HG03280 (cell line): ENCODE measurements around the gene ITGB1.
"Not testable (repeated sequence)": the region's sequence is repeated elsewhere in the genome, so short reads cannot be mapped to it uniquely, and the experiment has no call there.

Experiments used
- ATAC-seq: cut with Tn5 transposase; IDR thresholded peaks from one replicate; pipeline ENCODE4 v1.9.1; 2021; ENCODE audit warnings: mild to moderate bottlenecking, moderate library complexity; ENCODE audit not compliant: unreplicated experiment

Gene ITGB1

DNA sequence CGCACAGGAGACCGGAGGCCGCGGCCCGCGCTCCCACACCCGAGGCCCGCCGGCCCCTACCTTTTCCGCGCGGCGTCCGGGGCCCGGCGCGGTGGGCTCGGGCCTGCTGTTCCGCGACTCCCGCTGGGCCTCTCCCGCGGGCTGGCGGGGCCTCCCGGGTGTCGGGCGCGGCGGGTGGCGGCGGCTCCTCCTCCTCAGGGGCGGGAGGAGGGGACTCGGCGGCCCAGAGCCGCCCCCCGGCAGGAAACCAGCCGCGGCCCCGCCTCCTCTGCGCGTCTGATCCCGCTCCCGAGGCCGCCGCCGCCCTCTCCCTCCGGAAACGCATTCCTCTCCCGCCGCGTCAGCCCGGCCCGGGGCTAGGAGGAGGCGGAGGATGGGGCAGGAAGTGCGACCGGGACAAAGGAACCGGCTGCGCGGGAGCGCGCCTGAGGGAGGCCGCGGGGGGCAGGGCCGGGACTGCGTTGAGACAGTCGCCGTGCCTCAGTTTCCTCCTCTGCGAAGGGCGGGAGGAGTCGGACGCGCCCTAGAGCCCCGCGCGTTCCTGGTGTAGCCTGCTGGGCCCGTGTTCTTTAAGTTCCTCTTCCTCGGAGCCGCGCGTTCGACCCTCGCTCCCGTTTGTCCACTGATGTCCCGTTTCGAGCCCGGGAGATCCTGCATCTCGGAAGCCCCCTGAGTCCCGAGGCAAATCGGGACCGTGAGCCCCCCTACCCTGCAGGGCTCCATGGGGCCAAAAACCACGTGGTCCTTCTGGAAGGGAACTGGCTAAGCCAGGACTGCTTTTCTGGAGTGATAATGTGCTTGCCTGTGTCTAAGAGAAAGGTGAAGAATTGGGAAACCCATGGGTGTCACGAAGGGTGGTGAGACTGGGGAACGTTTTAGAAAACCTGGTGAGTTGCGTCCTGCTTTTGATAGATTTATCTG, at the start of gene ITGB1:
Gene ITGB1, minus strand, starts transcription at position 146 of the 921 bp plus-strand sequence. CDS start 22,672 bp downstream, outside the sequence.
- peak; percentile 81 for ATAC-seq

DNA sequence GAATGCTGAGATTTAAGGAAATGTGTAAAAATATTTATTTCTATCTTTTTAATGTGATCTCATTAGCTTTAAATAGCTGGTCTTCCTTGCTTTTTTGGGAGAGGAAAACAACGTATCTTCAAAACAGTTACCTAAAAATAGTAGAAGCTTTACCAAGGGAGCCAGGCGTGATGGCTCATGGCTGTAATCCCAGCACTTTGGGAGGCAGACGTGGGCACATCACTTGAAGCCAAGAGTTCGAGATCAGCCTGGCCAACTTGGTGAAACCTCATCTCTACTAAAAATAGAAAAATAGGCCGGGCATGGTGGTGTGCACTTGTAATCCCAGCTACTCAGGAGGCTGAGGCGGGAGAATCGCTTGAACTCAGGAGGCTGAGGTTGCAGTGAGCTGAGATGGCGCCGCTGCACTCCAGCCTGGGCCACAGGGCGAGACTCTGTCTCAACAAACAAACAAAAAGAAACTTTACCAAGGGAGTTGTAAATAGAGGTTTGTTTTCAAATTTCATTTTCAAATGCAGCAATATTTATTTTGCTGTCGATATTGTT, 48.4 kb upstream of the ITGB1 start:
- ATAC-seq: no peak

DNA sequence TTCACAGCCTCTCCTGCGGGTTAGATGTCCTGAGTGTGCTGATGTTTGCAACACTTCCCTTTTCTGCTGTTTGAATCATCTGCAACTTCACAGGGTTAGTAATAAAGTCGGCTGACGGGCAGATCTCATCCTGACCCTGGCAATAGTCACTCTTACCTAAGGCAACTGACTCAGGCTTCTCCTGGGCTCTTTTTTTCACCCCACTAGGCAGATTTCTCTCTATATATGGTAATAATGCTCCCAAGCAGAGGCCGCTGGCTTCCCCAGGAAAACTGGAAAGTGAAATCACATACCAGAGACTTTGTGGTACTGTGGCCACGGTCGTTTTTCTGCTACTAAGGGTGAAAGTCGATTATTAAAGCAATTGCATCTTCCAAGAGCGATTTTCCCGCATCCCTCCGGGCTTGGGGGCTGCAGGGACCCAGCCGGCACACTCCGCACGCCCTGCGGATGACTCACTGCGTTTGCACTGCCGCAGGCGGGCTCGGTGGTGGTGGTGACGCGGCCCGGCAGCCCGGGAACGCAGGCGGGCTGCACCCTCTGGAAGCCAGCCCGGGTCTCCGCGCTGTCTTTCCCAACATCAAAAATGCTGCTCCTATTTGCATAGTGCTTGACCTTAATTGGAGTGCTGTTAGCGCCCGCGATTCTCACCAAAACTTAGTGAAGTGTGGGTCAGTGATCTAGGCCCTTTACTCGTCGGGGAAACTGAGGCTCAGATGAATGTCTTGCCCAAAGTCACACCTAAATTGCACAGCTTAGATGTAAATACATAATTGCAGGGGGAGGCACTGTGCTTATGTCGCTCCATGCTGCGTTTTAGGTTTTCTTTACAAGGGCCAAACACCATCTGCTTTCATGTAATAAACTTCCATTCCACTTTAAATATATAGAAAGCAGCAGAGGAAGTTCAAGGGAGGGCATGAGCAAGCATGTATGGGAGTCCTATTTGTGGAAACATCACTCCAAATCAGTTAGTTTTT, 47.6 kb upstream of the ITGB1 start:
- ATAC-seq: no peak

DNA sequence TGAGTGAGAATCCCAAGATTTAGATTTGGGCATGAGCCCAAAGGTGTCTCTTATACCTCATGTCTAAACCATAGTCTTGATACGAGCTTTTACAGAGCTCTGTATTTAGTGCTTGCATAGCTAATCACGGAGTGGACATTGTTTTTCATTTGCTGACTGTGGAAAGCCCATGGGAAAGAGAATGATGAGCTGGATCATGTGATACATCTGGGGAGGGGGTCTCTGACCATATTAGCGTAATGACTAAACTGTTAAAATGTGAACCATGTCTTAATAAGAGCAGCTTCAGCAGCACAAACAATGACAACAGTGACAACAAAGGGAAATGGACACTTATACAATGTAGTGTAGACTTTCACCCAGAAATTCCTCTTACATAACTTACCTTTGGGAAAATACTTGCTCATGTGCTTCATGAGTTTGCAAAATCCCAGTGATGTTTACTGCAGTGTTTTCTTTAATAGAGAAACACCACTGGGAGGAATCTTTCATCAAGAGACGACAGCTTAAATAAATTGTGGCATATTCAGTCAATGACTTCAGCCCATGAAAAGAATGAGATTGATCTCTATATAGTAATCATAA, 44.0 kb upstream of the ITGB1 start:
- no peak for ATAC-seq

DNA sequence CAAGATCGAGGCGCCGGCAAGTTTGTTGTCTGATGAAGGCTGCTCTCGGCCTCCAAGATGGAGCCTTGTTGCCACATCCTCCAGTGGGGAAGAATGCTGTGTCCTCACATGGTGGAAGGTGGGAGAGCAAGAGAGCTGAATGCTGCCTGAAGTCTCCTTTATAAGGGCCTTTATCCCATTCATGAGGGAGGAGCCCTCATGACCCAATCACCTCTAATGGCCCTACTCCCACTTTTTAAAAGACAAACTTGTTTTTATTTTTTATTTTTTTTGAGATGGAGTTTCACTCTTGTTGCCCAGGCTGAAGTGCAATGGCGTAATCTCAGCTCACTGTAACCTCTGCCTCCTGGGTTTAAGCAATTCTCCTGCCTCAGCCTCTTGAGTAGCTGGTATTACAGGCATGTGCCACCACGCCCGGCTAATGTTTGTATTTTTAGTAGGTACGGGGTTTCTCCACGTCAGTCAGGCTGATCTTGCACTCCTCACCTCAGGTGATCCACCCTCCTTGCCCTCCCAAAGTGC, 40.1 kb upstream of the ITGB1 start:
- ATAC-seq: not testable (repeated sequence)

DNA sequence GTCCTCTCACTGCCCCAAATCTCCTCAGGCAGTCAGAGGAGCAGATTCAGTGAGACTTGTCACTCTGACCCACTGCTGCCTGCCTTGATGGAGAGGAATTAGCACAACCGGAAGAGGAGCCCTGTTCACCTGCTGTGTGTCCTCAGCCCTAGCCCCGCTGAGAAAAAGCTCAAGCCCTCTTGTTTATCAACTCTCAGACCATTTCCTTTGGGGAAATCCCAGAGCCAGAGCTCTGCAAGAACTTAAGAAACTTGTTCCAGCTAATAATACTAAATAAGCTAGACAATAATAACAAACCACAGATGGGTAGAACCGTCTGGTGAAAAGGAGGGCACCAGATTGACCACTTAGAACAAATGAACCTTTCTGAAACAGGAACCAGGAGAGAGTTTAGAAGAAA, 37.7 kb upstream of the ITGB1 start:
- ATAC-seq: no peak

DNA sequence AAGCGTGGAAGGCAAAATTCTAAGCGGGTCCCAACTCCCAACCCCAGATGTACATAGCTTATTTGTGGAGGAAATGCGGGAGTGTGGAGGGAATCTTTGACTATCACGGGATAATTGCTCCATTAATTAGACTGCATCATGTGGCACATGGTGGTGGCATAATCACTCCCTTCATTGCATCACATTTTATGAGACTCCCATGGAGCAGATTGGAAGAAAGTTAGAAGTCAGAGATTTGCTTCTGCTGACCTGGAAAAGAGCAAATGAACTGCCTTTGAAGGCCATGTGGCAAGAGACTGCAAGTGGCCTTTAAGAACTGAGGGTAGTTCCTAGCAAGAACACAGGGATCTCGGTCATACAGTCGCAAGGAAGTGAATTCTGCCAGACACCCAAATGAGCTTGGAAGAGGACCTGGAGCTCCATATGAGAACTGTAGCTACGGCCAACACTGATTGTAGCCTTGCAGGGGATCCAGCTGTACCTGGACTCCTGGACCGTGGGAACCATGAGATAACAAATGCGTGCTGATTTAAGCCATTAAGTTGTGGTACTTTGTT, 37.1 kb upstream of the ITGB1 start:
- no peak for ATAC-seq

DNA sequence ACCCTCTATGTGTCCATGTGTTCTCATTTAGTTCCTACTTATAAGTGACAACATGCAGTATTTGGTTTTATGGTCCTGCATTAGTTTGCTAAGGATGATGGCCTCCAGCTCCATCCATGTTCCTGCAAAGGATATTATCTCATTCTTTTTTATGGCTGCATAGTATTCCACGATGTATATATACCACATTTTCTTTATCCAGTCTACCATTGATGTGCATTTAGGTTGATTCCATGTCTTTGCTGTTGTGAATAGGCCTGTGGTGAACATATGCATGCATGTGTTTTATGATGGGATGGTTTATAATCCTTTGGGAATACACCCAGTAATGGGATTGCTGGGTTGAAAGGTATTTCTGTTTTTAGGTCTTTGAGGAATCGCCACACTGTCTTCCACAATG, 36.6 kb upstream of the ITGB1 start:
- not testable (repeated sequence) for ATAC-seq

DNA sequence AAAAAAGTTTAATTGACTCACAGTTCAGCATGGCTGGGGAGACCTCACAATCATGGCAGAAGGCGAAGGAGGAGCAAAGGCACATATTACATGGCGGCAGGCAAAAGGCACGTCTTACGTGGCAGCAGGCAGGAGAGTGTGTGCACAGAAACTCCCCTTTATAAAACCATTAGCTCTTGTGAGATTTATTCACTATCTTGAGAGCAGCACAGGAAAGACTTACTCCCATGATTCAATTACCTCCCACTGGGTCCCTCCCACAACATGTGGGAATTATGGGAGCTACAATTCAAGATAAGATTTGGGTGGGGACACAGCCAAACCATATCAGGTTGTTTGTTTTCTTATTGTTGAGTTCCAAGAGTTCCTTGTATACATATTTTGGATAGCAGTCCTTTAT, 34.3 kb upstream of the ITGB1 start:
- not testable (repeated sequence) for ATAC-seq

DNA sequence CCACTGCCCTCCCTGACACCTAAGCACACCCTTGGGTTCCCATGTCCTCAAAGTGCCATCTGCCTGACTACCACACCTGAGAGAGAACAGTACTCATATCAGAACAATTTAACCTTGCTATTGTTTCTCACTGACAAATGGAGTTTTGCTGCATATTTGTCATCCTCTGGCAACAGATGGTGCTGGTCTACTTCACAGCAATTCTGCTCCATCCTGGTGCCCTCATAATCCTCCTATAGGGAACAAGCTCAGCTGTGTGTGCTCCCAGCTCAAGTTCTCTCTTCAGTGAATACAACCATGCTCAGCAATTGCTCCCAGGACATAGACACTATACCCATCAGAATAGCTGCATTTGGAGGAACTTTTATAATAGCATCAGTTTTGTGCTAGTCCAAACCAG, 32.8 kb upstream of the ITGB1 start:
- ATAC-seq: no peak

DNA sequence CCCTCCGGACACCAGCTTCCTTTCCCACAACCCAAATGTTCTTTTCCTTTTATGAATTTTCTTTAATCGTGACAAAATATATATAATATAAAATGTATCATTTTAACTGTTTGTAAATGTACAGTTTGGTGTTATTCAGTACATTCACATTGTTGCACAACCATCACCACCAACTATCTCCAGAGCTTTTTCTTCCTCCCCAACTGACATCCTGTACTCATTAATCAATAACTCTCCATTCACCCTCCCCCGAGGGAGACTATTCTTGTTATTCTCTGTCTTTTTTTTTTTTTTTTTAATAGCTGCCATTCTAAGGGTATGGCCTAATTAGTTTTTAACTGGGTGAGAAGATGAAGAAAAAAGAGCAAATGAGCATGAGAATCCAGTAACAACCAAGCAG, 30.6 kb upstream of the ITGB1 start:
- no peak for ATAC-seq

DNA sequence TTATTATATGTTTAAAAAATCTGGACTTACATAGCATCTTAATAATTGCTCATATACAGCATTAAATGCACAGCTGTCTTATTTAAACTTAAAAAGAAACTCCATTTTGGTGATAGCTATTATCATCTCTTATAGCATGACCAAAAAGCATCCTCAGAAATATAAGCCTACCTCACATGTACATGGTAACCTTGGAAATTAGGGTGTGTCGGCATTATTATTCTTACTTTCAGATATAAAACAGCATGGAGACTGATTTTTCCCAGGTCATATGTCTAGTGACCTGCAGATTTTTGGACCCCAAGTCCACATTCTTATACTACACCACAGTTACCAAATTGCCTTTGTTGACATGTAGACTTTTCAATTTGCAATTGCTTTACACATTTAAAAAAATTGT, 29.1 kb upstream of the ITGB1 start:
- ATAC-seq: no peak

DNA sequence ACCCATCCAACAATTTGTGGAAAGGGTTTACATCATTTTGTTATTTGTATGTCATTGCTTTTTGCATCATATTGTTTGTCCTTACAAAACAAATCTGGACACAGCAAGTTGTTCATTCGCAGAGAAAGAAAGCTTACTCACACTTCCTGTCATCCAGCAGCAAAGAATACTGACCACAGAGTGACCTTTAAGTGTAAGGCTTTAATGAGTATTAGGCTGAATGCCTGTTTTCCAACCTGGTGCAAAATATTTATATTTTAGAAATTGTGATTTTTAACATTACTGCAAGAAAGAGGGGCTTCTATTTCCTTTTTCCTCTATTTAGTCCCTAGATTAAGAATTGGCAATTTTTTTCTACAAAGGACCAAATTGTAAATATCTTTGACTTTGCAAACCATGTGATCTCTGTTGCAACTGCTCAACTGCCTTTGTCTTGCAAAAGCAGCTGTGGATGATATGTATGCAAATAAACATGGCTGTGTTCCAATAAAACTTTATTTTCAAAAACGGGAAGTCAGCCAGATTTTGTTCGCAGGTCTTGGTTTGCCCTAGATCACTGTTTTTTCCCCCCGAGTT, 27.8 kb upstream of the ITGB1 start:
- no peak for ATAC-seq

DNA sequence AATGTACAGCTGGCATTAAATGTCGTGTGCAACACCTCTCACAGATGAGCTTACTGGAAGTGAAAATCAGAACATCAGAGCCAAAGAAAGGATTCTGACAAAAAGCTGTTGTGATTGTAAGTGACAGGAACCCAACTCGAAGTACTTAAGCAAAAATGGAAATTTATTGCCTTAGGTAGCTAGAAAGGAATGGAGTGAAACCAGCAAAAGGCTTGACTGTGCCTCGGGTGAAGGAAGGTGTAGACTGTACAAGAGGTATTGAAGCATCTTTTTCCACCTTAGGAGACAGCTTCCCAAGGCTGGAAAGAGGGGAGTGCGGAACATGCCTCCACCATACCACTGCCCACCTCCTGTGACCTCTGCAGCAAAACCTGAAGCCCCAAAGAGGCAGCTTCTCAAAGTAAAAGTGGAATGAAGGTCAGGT, 27.3 kb upstream of the ITGB1 start:
- no peak for ATAC-seq

DNA sequence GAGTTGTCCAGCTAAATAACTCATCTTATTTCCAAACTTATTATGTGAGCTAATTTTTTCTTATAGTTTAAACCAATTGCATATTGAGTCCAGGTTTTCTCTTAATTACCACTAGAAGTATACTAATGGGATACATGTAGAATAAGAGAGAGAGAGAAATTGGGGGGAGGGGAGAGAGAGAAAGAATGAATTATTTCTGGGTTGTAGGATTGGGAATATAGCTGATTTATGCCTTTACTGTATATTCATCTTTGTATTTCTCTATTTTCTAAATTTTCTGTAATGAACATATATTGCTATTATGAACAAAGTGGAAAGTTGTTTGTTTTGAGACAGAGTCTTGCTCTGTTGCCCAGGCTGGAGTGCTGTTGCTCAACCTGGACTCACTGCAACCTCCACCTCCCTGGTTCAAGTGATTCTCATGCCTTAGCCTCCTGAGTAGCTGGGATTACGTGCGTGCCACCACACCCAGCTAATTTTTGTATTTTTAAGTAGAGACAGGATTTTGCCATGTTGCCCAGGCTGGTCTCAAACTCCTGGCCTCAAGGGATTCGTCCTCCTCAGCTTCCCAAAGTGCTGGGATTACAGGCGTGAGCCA, 26.1 kb upstream of the ITGB1 start:
- no peak for ATAC-seq

DNA sequence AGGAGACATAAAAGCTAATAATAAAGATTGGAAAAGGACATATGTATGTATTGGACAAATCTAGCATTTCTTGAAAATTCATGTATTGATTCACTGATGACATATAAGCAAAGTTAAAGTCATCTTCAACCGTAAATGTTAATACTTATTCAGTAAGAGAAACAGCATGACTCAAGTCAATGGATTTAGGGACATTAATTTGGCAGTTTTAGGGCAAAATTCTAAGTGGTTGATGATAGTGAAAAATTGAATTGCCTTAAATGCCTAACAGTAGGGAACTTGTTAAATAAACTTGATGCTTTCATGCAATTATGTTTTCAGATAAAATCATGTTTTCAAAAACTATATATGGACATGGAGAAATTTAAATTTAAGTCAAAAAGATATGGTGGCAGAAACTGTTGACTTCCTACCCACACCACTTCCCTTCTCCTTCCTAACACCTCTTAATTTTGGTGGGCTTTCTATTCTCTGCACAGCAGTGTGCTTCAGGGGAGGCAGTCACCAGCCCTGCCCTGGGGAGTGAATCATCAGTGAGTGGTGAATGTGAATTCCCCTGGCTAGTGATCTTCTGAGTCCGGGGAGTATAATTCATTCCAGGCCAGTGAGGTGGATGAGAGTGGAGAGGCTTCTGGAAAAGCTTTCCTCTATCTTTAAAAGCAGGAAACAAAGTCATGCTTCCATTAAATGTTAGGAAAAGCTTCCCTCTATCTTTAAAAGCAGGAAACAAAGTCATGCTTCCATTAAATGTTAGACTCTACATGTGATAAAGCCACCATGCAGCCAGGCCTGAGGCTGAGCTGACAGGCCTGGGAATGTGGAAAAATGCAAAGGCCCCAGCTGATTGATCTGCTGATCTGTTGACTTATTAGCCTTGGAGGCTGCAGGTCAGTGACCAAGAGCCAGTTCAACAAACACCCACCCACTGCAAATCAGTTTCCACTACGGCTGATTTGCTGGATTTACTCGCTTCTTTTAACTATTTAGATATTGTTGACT, 25.2 kb upstream of the ITGB1 start:
- no peak for ATAC-seq

DNA sequence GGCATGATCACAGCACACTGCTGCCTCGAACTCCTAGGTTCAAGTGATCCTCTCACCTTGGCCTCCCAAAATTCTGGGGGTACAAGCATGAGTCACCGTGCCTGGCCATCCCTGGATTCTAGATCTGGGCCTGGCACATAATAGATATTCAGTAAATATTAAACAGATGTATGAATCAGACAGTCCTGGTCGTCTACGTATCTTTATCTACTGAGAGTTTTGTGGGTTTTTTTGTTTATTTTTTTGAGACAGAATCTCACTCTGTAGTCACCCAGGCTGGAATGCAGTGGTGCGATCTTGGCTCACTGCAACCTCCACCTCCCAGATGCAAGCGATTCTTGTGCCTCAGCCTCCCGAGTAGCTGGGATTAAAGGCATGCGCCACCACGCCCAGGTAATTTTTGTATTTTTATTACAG, 24.3 kb upstream of the ITGB1 start:
- ATAC-seq: no peak

DNA sequence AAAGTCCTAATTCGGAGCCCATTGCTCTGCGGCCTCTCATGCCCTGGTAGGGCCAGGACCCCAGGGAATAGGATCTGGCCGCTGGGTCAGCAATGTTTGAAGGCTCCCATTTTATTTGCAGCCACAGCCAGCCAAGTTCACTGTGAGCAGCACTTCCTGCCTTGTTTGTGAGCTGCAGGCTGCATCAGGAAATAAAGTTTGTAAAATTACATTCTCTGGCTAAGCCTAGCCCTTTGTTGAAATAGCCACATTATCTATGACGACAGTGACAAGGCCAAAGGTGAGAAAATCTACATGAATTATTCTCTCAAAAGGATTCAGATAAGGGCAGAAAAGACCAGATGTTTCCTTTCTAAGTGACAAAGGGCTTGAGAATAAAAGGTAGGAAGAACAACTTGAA, 23.7 kb upstream of the ITGB1 start:
- ATAC-seq: no peak
